GM21717 (cell line): ENCODE data around the gene IFNLR1.

Source experiments
- ATAC-seq: cut with Tn5 transposase; IDR thresholded peaks from one replicate; pipeline ENCODE4 v1.9.1; 2021; ENCODE audit warnings: mild to moderate bottlenecking, moderate library complexity; ENCODE audit not compliant: unreplicated experiment

The IFNLR1 gene

DNA sequence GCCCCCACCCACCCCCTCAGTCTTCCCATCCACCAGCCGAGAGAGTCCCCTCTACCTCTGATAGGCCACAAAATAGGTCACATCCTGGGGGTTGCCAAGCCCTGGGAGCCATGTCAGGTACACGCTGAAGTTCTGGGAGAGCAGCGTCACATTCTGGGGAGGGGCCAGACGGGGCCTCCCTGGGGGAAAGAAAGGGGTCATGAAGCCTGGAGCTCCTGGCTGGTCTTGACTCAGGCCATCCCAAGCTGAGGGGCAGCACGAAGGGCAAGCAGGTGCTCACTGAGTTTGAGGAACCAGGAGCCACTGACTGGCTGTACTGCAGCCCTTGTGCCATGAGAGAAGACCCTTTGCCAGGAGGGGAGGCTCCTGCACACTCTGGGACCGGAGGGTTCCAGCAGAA, 6.4 kb downstream of the IFNLR1 start:
- no peak for ATAC-seq

GRCh38 chr1:24179251-24179840, 7.7 kb downstream of the IFNLR1 start:
- no peak for ATAC-seq

- no peak for ATAC-seq
These were observed 8.7 kb downstream of the IFNLR1 start for GRCh38 chr1:24178407-24178806.

DNA sequence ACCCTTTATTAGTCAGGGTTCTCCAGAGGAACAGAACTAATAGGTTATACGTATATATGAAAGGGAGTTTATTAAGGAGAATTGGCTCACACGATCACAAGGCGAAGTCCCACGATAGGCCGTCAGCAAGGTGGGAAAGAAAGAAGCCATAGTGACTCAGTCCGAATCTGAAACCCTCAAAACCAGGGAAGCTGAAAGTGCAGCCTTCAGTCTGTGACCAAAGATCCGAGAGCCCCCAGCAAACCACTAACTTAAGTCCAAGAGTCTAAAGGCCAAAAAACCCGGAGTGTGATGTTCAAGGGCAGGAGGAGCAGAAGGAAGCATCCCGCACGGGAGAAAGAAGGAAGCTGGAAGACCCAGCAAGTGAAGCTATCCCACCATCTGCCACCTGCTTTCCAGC, 9.9 kb downstream of the IFNLR1 start:
- ATAC-seq = no peak

GRCh38 chr1:24175033-24175755, 11.9 kb downstream of the IFNLR1 start:
- ATAC-seq = no peak

- no peak for ATAC-seq
These were observed 13.2 kb downstream of the IFNLR1 start for GRCh38 chr1:24173638-24174575.

DNA sequence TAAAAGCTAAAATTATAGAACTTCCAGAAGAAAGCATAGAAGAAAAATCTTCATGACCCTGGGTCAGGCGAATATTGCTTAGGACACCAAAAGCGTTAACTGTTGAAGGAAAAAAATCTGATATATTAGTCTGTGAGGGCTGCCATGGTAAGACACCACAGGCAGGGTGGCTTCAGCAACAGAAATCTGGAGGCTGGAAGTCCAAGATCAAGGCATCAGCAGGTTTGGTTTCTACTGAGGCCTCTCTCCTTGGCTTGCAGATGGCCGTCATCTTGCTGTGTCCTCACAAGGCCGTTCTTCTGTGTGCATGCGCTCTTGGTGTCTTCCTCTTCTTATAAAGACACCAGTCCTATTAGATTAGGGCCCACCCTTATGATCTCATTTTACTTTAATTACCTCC, 14.5 kb downstream of the IFNLR1 start:
- no peak for ATAC-seq

- ATAC-seq = no peak
These were observed 17.8 kb downstream of the IFNLR1 start for GRCh38 chr1:24169286-24169685.

GRCh38 chr1:24168245-24168644, 18.8 kb downstream of the IFNLR1 start:
- ATAC-seq = no peak

- no peak for ATAC-seq
These were observed 20.1 kb downstream of the IFNLR1 start for GRCh38 chr1:24167008-24167407.

DNA sequence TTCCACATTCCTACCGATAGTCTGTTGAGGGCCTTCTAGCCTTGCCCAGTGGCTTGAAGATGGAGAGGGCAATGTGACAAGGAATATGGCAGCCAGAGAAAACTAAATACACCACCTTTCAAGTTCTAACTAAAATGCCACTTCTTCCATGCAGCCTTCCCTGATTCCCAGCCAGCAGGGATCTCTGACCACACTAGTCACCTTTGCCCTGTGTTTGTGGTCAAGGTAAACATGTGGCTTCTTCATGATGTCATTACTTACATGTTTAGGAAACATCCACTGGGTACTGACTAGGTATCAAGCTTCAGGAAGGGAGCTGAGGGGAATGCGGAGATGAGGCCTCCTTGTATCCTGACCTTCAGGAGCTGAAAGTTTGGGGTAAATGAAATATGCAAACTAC, 21.6 kb downstream of the IFNLR1 start:
- no peak for ATAC-seq

GRCh38 chr1:24164004-24164403, 23.1 kb downstream of the IFNLR1 start:
- no peak for ATAC-seq

GRCh38 chr1:24162201-24162600, 24.9 kb downstream of the IFNLR1 start:
- ATAC-seq = no peak

DNA sequence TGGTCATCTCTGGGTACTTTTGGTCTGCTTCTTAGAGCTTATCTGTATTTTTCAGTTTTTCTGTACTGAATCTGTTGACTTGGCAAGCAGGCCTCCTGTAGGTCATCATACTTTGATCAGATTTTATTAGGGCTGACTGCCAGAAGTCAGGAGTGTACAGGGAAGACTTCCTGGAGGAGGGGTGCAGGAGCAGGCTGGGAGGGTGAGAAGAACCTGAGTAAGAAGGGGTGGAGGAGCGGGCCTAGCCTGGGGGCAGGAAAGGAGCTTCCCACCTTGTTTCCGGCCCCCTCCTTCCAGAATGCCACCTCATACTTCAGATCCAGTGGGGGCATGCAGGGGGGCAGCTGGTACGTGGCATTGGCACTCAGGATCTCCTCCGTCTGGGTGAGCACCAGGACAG, 25.8 kb downstream of the IFNLR1 start:
- no peak for ATAC-seq

DNA sequence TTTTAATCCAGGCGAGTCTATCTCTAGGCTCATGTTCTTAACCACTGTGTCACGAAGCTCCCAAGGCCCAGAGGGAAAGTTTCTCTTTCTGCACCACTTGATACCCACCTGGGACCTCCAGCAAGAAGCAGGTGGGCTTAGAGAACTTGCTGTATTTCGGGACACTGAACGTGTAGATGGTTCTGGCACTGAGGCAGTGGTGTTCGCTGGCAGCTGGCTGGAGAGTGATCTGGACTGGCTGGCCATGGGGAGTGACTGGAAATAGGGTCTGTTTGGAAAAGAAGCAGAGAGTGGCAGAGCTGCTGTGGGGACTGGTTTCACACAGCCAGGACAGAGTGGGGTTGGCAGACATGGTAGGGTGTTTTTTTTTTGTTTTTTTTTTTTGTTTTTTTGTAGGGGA, 27.7 kb downstream of the IFNLR1 start:
- no peak for ATAC-seq

GRCh38 chr1:24157918-24158481, 29.1 kb downstream of the IFNLR1 start:
- no peak for ATAC-seq

DNA sequence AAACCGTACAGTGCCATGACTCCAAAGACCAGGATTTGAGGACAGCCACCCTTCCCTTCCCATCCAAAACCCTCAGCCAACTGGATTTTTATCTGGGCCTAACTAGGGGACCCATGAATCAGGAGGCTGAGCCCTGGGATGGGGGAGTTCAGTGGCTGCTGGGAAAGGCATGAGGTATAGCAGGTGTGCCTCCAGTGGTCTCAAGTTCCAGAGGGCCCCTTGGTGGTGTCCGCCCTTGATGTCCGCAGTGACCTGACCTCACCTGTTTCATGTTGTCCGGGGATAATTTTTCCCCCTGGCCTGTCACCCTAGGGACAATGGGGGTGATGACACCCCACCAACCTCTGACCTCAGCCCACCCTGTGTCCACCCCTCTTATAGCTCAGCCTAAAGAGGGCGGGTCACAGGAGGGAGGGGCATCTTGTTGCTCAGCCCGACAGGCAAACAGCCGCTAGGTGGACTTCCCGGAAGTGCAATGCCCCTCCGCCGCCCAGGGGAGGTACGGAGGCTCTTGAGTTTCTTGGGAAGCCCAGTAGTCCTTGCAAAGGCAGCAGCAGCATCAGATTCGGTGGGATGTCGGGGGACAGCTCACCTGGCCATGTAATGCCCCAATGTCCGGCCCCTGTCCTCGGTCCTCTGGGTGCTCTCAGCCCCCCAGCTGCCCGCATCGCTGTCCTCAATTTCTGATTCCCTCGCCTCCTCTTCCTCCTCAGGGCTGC, 30.4 kb downstream of the IFNLR1 start:
- ATAC-seq = no peak

- ATAC-seq = no peak
These were observed 31.9 kb downstream of the IFNLR1 start for GRCh38 chr1:24155011-24155782.

GRCh38 chr1:24154215-24154614, 32.9 kb downstream of the IFNLR1 start:
- ATAC-seq = no peak
